WTC11 (cell line): ENCODE results near the gene UGT1A4. TPM values are rescaled to one million over a fixed set of nuclear protein-coding genes. Genes with fewer than 3 reads are reported as not detected.

ENCODE experiments used
- ATAC-seq: fragments of 200-7000 bp; cut with Tn5 transposase; 2 replicates; pipeline ENCODE4 v1.10.0; 2021; ENCODE audit warnings: mild to moderate bottlenecking, moderate library complexity
- CTCF ChIA-PET: fragments of 300-600 bp; sonication (Branson Sonifier 250); formaldehyde crosslinking; loops from one replicate; lab custom pipeline; 2021; ENCODE audit warnings: antibody characterized with exemption; lab: Charles Lee
- POLR2A ChIA-PET: fragments of 350-600 bp; sonication (Branson Sonifier 250); formaldehyde crosslinking; loops from one replicate; lab custom pipeline; 2021; ENCODE audit warnings: antibody characterized with exemption; lab: Charles Lee
- DNase-seq: peaks from one replicate; pipeline ENCODE4 v3.0.0; 2021; ENCODE audit warnings: low spot score
- H3K27ac Mint-ChIP-seq: 2 replicates; pipeline ENCODE4 v1.8.0; 2021; ENCODE audit warnings: mixed read lengths
- H3K27me3 Mint-ChIP-seq: 2 replicates; pipeline ENCODE4 v1.8.0; 2021; ENCODE audit warnings: low read depth, mild to moderate bottlenecking, moderate library complexity, mixed read lengths
- H3K36me3 Mint-ChIP-seq: 2 replicates; pipeline ENCODE4 v1.8.0; 2021; ENCODE audit warnings: mixed read lengths
- H3K4me1 Mint-ChIP-seq: 2 replicates; pipeline ENCODE4 v1.8.0; 2022; ENCODE audit warnings: mixed read lengths
- H3K4me3 Mint-ChIP-seq: 2 replicates; pipeline ENCODE4 v1.8.0; 2021; ENCODE audit warnings: mild to moderate bottlenecking, moderate library complexity, mixed read lengths
- H3K9me3 Mint-ChIP-seq: 2 replicates; pipeline ENCODE4 v1.8.0; 2021; ENCODE audit warnings: mixed read lengths
- ATF1 ChIP-seq: sonication (generic); formaldehyde crosslinking; IDR thresholded peaks from 2 replicates; pipeline ENCODE4 v1.8.1; 2023; ENCODE audit warnings: mild to moderate bottlenecking, moderate library complexity, missing genetic modification reagents
- ATF2 ChIP-seq: sonication (generic); formaldehyde crosslinking; IDR thresholded peaks from 2 replicates; pipeline ENCODE4 v1.8.1; 2022; ENCODE audit warnings: low read depth, missing genetic modification reagents, borderline replicate concordance
- ATF6 ChIP-seq: sonication (generic); formaldehyde crosslinking; IDR thresholded peaks from 2 replicates; pipeline ENCODE4 v1.8.1; 2023; ENCODE audit warnings: mild to moderate bottlenecking, missing genetic modification reagents
- HMGXB4 ChIP-seq: sonication (generic); formaldehyde crosslinking; IDR thresholded peaks from 2 replicates; pipeline ENCODE4 v1.8.1; 2023; ENCODE audit warnings: mild to moderate bottlenecking, moderate library complexity, missing genetic modification reagents
- IRF1 ChIP-seq: sonication (generic); formaldehyde crosslinking; IDR thresholded peaks from 2 replicates; pipeline ENCODE4 v1.8.0; 2023; ENCODE audit warnings: missing genetic modification reagents
- MAX ChIP-seq: sonication (generic); formaldehyde crosslinking; IDR thresholded peaks from 2 replicates; pipeline ENCODE4 v1.8.0; 2022; ENCODE audit warnings: mild to moderate bottlenecking, missing genetic modification reagents
- MXD4 ChIP-seq: fragments of 250-450 bp; sonication (Bioruptor Pico); IDR thresholded peaks from 2 replicates; pipeline ENCODE4 v1.8.0; 2021; ENCODE audit warnings: mild to moderate bottlenecking, moderate library complexity, borderline replicate concordance
- MYBL2 ChIP-seq: sonication (generic); formaldehyde crosslinking; IDR thresholded peaks from 2 replicates; pipeline ENCODE4 v1.8.1; 2023; ENCODE audit warnings: mild to moderate bottlenecking, moderate library complexity, missing genetic modification reagents
- NFATC4 ChIP-seq: fragments of 250-450 bp; sonication (Bioruptor Pico); IDR thresholded peaks from 2 replicates; pipeline ENCODE4 v1.9.0; 2021; ENCODE audit warnings: mild to moderate bottlenecking
- NFYB ChIP-seq: sonication (generic); formaldehyde crosslinking; conservative IDR thresholded peaks from 2 replicates; pipeline ENCODE4 v1.8.0; 2022; ENCODE audit warnings: low read depth, missing genetic modification reagents
- RELA ChIP-seq: sonication (generic); formaldehyde crosslinking; IDR thresholded peaks from 2 replicates; pipeline ENCODE4 v1.8.1; 2022; ENCODE audit warnings: missing genetic modification reagents, mild to moderate bottlenecking, borderline replicate concordance
- SMAD3 ChIP-seq: sonication (generic); formaldehyde crosslinking; IDR thresholded peaks from 2 replicates; pipeline ENCODE4 v1.8.0; 2022; ENCODE audit warnings: missing genetic modification reagents, mild to moderate bottlenecking, borderline replicate concordance
- SP1 ChIP-seq: sonication (generic); formaldehyde crosslinking; conservative IDR thresholded peaks from 2 replicates; pipeline ENCODE4 v1.8.1; 2022; ENCODE audit warnings: missing genetic modification reagents
- USF2 ChIP-seq: sonication (generic); formaldehyde crosslinking; IDR thresholded peaks from 2 replicates; pipeline ENCODE4 v1.8.1; 2023; ENCODE audit warnings: mild to moderate bottlenecking, missing genetic modification reagents, moderate library complexity
- ZBTB21 ChIP-seq: sonication (generic); formaldehyde crosslinking; IDR thresholded peaks from 2 replicates; pipeline ENCODE4 v1.8.1; 2023; ENCODE audit warnings: mild to moderate bottlenecking, missing genetic modification reagents, borderline replicate concordance
- ZMAT4 ChIP-seq: fragments of 250-450 bp; sonication (Bioruptor Pico); IDR thresholded peaks from 2 replicates; pipeline ENCODE4 v1.9.0; 2021; ENCODE audit warnings: mild to moderate bottlenecking
- ZNF121 ChIP-seq: sonication (generic); formaldehyde crosslinking; IDR thresholded peaks from 2 replicates; pipeline ENCODE4 v1.8.0; 2023; ENCODE audit warnings: missing genetic modification reagents
- ZNF396 ChIP-seq: fragments of 250-450 bp; sonication (Bioruptor Pico); IDR thresholded peaks from 2 replicates; pipeline ENCODE4 v1.8.0; 2021; ENCODE audit warnings: mild to moderate bottlenecking, moderate library complexity, borderline replicate concordance
- ZNF532 ChIP-seq: fragments of 250-450 bp; sonication (Bioruptor Pico); IDR thresholded peaks from 2 replicates; pipeline ENCODE4 v1.9.0; 2021; ENCODE audit warnings: mild to moderate bottlenecking, borderline replicate concordance
- ZNF671 ChIP-seq: fragments of 250-450 bp; sonication (Bioruptor Pico); IDR thresholded peaks from 2 replicates; pipeline ENCODE4 v1.8.0; 2021; ENCODE audit warnings: mild to moderate bottlenecking
- total RNA-seq: library from RNA; stranded (reverse); gene quantifications from 3 replicates; pipeline ENCODE4 v1.2.3, GENCODE V29; 2021

Gene UGT1A4
- total RNA-seq, 1 experiment from 2014 or later, result 0.22 TPM

- no peak for TF ChIP-seq MYBL2 (CRISPR knock-in tag)
- TF ChIP-seq NFATC4 (CRISPR knock-in tag), result no peak
- TF ChIP-seq SMAD3, result no peak
- TF ChIP-seq ATF2, result no peak
- TF ChIP-seq, all 79 proteins: peak for 0
These were observed 56.9 kb downstream of the UGT1A4 start (continued) for GRCh38 chr2:233775414-233775813.

- DNase-seq, result no peak
- Mint-ChIP-seq H3K36me3 (peaks cover 8% of the 10 kb centered on the region), H3K9me3 (peaks cover 47% of the 10 kb centered on the region), H3K27me3 (no peaks in the 10 kb centered on the region; the same call in 1 of the 2 replicates), H3K4me3 (no peak within 1 kb of the TSS), H3K4me1 (no peaks in the 10 kb centered on the region), H3K27ac (no peak within 1 kb of the TSS)
- CTCF ChIA-PET, result no interaction called here
- POLR2A ChIA-PET, result no interaction called here
- no peak for ATAC-seq
- TF ChIP-seq ZMAT4 (CRISPR knock-in tag) (no peak), USF2 (CRISPR knock-in tag) (no peak), MXD4 (CRISPR knock-in tag) (no peak), ATF6 (CRISPR knock-in tag) (no peak), HMGXB4 (CRISPR knock-in tag) (no peak), ZNF532 (CRISPR knock-in tag) (no peak), ZNF396 (CRISPR knock-in tag) (no peak)
These were observed 59.5 kb downstream of the UGT1A4 start, which contains the start of gene MROH2A for GRCh38 chr2:233778030-233778429. Gene MROH2A, plus strand, starts transcription at chr2:233778330. Its CDS starts 1,029 bp downstream, at chr2:233779359.

GRCh38 chr2:233779722-233780121, 61.2 kb downstream of the UGT1A4 start:
- CTCF ChIA-PET, result no interaction called here
- TF ChIP-seq NFYB (CRISPR knock-in tag), result no peak
- no peak for TF ChIP-seq SP1 (CRISPR knock-in tag)
- no peak for TF ChIP-seq RELA (CRISPR knock-in tag)
- TF ChIP-seq ZNF121, result no peak
- TF ChIP-seq ATF6 (CRISPR knock-in tag), result no peak
- TF ChIP-seq NFATC4 (CRISPR knock-in tag), result no peak
- no peak for TF ChIP-seq ZBTB21 (CRISPR knock-in tag)
- TF ChIP-seq ZNF671 (CRISPR knock-in tag), result no peak
- TF ChIP-seq MAX (CRISPR knock-in tag), result no peak
- no peak for TF ChIP-seq ATF1
- TF ChIP-seq IRF1 (CRISPR knock-in tag), result no peak

More at GRCh38 chr2:233779722-233780121, 61.2 kb downstream of the UGT1A4 start:
- POLR2A ChIA-PET, result no interaction called here
- Mint-ChIP-seq H3K36me3 (peaks cover 8% of the 10 kb centered on the region), H3K27me3 (no peaks in the 10 kb centered on the region; the same call in 1 of the 2 replicates), H3K4me1 (no peaks in the 10 kb centered on the region), H3K27ac (no peak overlapping the region), H3K9me3 (peaks cover 47% of the 10 kb centered on the region), H3K4me3 (no peak overlapping the region)
- DNase-seq (no peak), ATAC-seq (no peak)
